GM19238 (cell line): Measurements from ENCODE around the gene OR10P1.
"Not testable (repeated sequence)": the region's sequence is repeated elsewhere in the genome, so short reads cannot be mapped to it uniquely, and the experiment has no call there.

Experiments
- DNase-seq: peaks from one replicate; pipeline ENCODE4 v3.0.0; 2011; ENCODE audit warnings: low spot score; ENCODE audit not compliant: insufficient read length

OR10P1 gene

DNA sequence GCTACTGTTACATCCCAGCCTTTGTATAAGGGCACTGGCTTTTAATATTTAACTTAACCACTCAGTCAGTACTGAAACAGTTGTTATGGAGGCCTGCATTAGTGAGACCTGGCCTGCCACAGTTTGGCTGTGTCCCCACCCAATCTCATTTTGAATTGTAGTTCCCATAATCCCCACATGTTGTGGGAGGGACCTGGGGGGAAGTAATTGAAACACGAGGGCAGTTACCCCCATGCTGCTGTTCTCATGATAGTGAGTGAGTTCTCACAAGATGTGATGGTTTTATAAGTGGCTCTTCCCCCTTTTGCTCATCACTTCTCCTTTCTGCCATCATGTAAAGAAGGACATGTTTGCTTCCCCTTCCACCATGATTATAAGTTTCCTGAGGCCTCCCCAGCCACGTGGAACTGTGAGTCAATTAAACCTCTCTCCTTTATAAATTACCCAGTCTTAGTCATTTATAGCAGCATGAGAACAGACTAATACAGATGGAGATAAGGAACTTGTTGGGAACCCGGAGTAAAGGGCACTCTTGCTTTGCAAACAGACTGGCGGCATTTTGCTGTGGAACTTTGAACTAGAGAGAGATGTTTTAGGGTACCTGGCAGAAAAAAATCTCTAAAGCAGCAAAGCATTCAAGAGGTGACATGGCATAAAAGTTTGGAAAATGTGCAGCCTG is 14.1 kb downstream of the OR10P1 start:
- DNase-seq = not testable (repeated sequence)

DNA sequence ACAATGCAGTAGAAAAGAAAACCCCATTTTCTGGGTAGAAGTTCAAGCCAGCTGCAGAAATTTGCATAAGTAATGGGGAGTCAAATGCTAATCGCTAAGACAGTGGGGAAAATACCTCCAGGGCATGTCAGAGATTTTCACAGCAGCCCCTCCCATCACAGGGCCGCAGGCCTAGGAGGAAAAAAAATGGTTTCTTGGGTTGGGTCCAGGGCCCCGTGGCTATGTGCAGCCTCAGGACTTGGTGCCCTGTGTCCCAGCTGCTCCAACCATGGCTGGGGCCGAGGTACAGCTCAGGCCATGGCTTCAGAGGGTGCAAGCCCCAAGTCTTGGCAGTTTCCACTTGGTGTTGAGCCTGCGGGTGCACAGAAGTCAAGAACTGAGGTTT is 14.6 kb downstream of the OR10P1 start:
- no peak for DNase-seq

DNA sequence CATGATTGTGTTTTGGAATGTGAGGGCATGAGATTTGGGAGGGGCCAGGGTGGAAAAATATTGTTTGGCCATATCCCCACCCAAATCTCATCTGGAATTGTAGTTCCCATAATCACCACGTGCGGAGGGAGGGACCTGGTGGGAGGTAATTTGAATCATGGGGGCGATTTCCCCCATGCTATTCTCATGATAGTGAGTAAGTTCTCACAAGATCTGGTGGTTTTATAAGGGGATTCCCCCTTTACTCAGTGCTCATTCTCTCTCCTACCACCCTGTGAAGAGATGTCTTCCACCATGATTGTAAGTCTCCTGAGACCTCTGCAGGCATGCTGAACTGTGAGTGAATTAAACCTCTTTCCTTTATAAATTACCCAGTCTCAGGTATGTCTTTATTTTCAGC is 15.7 kb downstream of the OR10P1 start:
- no peak for DNase-seq

DNA sequence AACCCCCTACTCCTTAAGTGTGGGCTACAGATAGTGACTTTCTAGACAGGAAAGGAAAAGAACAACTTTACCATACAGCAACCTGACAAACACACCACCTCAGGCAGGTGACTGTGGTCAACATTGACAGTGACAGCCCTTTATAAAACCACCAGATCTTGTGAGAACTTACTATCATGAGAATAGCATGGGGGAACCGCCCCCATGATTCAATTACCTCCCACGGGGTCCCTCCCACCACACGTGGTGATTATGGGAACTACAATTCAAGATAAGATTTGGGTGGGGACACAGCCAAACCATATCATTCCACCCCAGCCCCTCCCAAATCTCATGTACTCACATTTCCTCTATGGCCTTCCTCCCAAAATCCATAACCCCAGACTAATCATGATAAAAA is 16.3 kb downstream of the OR10P1 start:
- no peak for DNase-seq

DNA sequence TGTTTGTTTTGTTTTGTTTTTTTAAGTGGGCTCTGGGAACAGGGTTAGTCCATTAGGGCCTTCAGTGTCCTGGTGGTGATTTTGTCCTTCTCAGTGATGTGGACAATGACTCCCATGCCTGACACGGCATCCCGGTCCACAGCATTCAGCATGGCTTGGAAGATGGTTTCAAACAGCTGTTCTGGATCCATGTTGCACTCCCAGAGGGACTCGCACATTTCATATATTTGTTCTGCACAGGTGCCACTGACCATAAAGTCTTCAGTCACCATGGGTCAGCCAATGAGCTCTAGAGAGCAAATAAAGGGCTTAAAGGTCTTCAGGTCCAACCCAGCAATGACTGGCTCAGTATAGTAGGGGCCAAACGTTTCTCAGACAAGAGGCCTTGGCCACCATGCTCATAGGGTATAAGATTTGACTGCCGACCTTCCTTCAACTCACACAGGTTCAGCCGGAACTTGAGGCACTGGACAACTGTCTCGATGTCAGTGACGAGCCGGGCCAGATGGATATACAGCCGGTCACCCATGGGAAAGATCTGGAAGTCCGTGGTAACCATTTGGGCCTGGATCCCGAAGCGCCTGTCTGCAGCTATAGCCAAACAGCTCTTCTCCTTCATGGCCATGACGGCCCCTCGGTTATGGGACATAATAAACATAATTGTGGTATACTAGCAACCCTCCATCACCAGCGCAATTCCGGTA is 18.0 kb downstream of the OR10P1 start:
- DNase-seq = no peak

DNA sequence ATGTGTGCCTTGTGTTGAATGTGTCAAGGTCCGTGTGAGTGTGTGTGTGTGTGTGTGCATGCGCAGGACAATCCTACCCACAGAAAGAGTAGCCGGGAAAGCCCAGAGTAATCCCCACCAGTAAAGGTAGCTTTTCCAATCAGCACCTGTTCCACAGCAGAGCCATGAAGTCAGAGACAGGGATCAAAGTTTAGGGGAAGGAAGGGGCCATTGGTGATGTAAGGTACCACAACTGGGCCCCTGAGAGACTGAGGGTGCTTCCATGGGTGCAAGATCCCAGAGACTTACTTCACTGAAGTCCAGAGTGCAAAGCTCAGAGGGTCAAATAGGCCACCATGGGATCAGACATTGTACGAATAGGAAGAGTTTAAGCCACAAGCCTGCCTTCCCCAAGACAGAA is 20.5 kb downstream of the OR10P1 start:
- DNase-seq = no peak

DNA sequence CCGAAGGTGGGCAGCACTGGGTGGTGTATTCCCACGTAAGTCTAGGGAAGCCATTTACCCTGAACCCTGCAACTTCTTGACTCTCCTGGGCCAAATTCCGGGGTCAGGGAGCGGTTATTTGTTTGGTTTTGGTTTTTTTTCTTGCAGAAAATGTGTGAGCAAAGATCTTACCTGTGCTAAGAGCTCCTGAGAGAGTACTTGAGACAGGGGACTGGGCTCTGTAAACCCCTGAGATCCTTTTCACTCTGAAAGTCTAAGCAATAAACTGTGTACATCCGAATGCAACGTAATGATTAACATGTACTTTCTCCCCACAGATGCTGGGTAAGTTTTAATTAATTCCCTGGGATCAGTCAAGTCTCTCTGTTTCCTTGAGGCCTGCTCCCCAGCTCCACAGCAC is 21.5 kb downstream of the OR10P1 start:
- DNase-seq = no peak

DNA sequence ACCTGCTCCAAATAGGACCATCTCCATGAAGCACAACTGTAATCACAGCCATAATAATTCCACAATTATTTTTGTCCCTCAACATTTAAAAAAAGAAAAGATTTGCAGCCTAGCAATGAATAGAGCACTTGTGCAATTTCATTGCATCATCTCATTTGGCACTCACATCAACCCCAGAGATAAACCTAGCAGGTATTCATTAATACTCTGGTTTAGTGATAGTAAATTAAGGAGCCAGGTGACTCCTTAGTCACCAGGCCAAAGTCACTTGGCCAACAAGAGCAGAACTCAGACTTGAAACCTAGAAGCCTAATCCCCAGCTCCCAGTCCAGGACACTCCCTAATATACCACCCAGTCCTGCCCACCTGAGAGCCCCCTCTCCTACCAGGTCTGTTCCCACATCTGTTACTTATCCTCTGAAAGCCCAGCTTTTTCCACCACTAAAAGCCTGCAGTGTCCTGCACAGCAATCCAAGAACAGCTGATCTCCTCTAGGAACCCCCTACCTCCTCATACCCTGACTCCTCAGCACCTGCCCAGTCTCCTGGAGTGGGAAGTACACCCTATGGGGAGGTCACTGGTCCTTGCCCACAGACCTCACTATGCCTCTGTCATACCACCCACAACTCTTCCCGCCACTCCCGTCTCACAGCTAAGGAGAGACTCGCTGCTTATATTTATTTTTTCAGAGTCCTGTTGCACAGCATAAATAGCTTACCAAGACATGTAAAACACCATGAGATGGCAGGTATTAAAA is 22.1 kb downstream of the OR10P1 start:
- DNase-seq = no peak

DNA sequence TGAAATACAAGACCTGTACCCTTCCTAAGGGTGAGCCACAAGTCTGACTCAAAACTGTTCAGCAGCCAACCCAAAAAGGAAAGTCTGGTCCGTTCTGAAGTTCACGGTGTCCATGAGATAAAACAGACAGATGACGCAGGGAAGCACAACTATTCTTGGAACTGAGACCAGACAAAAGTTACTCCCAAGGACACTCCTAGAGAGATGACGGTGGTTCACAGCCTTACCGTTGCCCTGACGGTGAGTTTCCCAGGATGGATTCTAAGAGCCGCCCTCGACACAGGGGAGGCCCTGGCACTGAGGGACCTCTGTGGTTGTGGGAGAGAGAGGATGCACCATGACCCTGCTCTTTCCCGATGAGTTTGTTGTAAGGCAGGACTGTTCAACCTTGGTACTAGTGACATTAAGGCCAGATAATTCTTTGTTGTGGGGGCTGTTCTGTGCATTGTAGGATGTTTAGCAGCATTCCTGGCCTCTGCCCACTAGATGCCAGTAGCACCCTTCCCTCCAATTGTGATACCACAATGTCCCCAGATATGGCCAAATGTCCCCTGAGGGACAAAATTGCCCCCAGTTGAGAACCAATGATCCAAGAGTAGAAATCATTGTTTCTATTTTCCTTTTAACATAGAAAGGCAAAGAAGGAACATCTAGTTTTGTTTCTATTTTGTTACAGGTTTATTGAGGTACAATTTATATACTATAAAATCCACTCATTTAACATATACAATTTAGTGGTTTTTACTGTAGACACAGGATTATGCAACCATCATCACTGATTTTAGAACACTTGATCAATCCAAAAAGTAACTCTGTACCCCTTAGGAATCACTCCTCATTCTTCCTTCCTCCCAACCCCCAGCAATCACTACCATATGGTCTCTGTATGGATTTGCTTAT is 23.0 kb downstream of the OR10P1 start:
- DNase-seq = no peak

DNA sequence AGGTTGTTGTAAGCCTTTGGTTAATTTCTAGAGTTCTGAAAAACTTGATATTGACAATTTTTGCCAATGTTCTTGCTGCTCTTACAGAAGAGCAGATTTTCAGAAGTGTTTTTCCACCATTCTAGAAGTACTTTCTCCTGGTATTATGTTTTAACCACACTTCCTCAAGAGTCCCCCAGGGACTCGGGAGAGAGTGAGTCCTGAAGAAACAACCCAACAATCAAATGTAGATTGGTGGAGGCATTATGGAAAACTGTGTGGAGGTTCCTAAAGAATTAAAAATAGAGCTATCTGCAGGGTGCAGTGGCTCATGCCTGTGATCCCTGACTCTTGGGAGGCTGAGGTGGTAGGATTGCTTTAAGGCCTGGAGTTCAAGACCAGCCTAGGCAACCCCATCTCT is 26.7 kb downstream of the OR10P1 start:
- no peak for DNase-seq

DNA sequence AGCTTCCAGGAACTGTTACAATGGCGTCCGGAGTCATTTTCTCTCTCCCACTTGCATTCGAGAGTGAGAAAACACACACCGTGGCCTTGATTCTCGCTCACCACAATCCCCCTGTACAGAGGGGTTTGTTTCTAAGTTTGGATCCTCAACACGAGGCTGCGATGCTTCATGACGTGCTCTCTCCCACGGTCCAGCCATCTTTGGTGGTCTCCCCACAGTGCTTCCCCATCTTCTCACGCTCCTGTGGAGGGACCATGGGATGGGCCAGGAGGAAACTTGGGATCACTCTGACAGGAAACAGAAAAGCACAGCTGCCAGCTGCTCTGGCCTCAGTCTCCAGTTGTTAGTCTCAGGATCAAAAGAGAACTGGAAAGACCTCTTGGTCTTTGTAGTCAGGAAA is 28.1 kb downstream of the OR10P1 start:
- DNase-seq = no peak

DNA sequence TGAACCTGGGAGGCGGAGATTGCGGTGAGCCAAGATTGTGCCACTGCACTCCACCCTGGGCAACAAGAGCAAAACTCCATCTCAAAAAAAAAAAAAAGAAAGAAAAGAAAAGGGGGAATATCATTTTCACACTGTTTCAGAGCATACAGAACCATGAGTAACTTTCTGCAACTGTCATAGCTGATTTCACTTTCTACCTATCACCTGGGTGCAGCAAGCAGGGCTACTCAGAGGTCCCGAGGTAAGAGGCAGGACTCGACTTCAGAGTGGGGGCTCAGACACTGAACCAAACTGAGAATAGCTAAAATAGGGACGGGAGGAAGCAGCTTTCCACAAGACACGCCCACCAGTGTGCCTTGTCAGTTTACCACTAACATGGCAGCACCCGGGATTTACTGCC is 29.8 kb downstream of the OR10P1 start:
- DNase-seq = no peak

DNA sequence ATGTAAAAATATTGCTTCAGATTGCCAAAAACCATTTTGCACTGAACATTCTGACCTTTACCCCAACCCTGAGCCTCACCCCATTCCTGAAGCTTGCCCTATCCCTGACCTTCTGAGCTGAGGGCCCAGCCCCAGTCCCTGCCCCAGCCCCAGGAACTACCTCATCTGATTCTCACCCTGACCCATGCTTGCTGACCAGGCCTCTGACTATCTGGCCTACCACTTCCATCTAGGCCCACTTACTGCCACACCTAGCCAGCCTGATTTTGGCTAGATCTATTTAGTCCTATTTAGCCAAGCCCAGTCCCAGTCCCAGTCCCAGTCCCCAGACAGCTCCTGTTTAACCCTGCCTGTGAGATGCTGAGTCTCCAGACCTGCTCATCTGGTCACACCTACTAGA is 33.6 kb downstream of the OR10P1 start:
- DNase-seq = no peak

DNA sequence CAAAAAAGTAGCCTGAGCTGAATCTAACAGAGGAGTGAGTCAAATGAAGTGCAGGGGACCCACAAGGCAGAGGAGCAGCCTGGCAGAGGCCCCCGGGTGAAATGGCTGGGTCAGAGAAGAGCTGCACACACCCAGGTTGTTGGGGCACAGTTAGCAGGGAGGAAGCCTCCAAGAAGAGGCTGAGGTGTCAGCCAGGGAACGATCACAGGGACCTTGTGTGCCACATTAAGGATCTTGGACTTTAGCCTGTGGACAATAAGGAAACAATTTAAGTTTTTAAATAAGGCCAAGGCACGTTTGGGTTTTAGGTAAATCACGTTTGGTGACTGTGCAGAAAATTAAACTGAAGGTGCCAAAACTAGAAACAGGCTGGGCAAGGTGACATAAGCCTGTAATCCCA is 35.1 kb downstream of the OR10P1 start:
- DNase-seq = no peak

DNA sequence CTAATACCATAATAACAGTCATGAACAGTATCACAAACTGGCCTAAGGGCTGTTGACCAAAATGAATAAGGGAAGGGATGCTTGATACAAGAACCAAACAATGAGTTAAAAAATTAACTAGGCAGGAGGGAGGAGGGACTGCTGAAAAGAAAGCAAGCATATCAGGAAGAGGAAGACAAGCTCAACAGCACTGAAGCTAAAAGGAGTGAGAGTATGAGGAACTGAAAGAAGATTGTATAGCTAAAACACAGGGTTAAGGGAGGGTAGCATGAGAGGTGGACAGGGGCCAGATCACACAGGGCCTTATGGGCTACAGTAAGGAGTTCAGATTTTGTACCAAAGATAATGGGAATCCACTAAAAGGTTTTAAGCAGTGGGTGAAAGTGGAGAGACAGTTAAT is 36.9 kb downstream of the OR10P1 start:
- DNase-seq = peak; percentile 37

DNA sequence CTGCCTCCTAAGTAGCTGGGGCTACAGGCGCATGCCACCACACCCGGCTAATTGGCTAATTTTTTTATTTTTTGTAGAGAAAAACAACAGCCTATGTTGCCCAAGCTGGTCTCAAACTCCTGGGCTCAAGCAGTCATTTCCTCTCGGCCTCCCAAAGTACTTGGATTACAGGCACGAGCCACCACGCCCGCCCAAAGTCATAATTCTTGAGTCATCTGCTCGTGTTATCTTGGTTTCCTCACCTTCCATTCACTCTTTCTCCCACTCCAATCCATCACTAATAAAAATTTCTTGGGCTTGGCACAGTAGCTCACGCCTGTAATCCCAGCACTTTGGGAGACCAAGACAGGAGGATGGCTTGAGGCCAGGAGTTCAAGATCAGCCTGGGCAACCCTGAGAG is 39.0 kb downstream of the OR10P1 start:
- DNase-seq = no peak

DNA sequence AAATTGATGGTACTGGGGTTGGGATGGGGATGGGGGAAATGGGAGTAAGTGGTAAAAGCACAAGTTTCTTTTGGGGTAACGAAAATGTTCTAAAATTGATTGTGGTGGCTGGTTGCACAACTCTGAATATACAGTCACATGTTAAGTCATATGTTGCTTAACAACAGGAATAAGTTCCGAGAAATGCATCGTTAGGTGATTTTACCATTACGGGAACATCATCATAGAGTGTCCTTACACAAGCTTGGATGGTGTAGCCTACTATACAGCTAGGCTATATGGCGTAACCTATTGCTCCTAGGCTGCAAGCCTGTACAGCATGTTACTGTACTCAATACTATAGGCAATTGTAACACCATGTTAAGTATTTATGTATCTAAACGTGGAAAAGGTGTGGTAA is 40.0 kb downstream of the OR10P1 start:
- no peak for DNase-seq

DNA sequence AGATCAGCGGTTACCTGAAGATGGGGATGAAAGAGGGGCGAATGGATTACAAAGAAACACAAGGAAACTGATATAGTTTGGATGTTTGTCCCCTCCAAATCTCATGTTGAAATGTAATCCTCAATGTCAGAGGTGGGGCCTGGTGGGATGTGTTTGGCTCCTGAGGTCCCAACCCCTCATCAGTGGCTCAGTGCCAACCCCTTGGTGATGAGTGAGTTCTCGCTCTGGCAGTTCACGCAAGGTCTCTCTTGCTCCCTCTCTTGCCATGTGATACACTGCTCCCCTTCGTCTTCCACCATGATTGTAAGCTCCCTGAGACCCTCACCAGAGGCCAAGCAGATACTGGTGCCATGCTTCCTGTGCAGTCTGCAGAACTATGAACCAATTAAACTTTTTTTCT is 43.0 kb downstream of the OR10P1 start:
- no peak for DNase-seq

DNA sequence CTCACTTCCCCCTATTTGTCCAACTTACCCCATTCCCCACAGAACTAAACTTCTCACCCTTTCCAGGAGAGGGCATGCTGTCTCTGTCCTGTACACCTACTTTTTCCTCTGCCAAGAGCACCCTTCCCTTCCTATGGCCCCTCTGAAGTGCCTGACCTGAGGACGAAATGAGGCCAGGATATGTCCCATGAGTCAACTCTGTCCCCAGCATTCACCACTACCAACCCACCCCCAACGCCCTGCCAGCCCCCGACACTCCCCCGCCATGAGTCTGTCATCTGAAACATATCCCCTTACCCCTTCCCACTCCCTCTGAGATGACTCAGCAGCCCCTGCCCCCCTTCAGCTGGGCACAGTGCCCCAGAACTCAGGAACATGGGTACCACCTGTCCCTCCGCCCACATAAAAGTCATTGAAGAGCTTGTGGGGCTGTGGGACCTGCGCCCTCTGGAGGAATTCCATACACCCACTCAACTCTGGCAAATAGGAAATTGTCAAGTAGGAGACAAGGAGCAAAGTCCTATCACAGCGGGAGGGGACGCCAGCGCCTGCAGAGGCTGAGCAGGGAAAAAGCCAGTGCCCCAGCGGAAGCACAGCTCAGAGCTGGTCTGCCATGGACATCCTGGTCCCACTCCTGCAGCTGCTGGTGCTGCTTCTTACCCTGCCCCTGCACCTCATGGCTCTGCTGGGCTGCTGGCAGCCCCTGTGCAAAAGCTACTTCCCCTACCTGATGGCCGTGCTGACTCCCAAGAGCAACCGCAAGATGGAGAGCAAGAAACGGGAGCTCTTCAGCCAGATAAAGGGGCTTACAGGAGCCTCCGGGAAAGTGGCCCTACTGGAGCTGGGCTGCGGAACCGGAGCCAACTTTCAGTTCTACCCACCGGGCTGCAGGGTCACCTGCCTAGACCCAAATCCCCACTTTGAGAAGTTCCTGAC is 44.7 kb downstream of the OR10P1 start:
- no peak for DNase-seq

DNA sequence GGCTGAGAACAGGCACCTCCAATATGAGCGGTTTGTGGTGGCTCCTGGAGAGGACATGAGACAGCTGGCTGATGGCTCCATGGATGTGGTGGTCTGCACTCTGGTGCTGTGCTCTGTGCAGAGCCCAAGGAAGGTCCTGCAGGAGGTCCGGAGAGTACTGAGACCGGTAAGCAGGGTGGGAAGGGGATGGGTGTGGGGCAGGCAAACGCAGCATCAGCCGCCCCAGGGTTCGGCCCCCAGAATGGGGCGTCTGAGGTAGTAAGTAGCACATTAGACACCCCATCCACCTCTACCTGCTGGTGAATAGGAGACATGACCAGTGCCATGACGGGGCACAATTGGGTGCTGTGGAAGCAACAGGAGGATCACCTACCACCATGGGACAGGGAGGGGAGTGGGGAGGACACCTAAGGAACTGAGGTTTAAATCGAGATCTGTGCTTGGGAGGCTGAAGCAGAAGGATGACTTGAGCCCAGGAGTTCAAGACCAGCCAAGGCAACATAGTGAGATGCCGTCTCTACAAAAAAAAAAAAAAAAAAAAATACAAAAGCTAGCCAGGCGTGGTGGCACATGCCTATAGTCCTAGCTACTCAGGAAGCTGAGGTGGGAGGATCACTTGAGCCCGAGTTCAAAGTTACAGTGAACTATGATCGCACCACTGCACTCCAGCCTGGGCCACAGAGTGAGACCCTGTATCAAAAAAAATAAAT is 45.5 kb downstream of the OR10P1 start:
- DNase-seq = no peak
